Putamen (tissue), 1 donor: ENCODE measurements around the gene DYNC1I1.
A peak's percentile ranks its signal among the peaks of the same experiment; 100 is the strongest.

Experiments
- DNase-seq: peaks from one replicate; pipeline ENCODE4 v3.0.0-alpha.2; 2016; ENCODE audit warnings: low spot score

Gene DYNC1I1

GRCh38 chr7:95772298-95772770, at the start of gene DYNC1I1:
Gene DYNC1I1, plus strand, starts transcription at chr7:95772554. Its CDS starts 32,176 bp downstream, at chr7:95804730.
- DNase-seq: peak; percentile 77

GRCh38 chr7:95723583-95724180, 48.7 kb upstream of the DYNC1I1 start:
- DNase-seq: peak; percentile 44

GRCh38 chr7:95725205-95725604, 47.1 kb upstream of the DYNC1I1 start:
- DNase-seq: no peak

GRCh38 chr7:95730493-95731280, 41.7 kb upstream of the DYNC1I1 start:
- DNase-seq: peak; percentile 56

GRCh38 chr7:95736635-95737034, 35.7 kb upstream of the DYNC1I1 start:
- no peak for DNase-seq

- no peak for DNase-seq
Observed at GRCh38 chr7:95737828-95738505, 34.4 kb upstream of the DYNC1I1 start.

- DNase-seq: no peak
Observed at GRCh38 chr7:95749044-95749443, 23.3 kb upstream of the DYNC1I1 start.

- DNase-seq: no peak
Observed at GRCh38 chr7:95749515-95749914, 22.8 kb upstream of the DYNC1I1 start.

- no peak for DNase-seq
Observed at GRCh38 chr7:95753440-95753839, 18.9 kb upstream of the DYNC1I1 start.

- DNase-seq: no peak
Observed at GRCh38 chr7:95755277-95755934, 16.9 kb upstream of the DYNC1I1 start.

- DNase-seq: no peak
Observed at GRCh38 chr7:95758187-95758586, 14.2 kb upstream of the DYNC1I1 start.

GRCh38 chr7:95766086-95766485, 6.3 kb upstream of the DYNC1I1 start:
- no peak for DNase-seq

GRCh38 chr7:95766657-95767056, 5.7 kb upstream of the DYNC1I1 start:
- DNase-seq: no peak

GRCh38 chr7:95772771-95773581, 622 bp downstream of the DYNC1I1 start:
- DNase-seq: no peak

- DNase-seq: no peak
Observed at GRCh38 chr7:95776561-95777185, 4.3 kb downstream of the DYNC1I1 start.

GRCh38 chr7:95777269-95777668, 4.9 kb downstream of the DYNC1I1 start:
- no peak for DNase-seq

- no peak for DNase-seq
Observed at GRCh38 chr7:95780665-95781064, 8.3 kb downstream of the DYNC1I1 start.

- DNase-seq: no peak
Observed at GRCh38 chr7:95781961-95782586, 9.7 kb downstream of the DYNC1I1 start.

GRCh38 chr7:95784796-95785195, 12.4 kb downstream of the DYNC1I1 start:
- no peak for DNase-seq

GRCh38 chr7:95788258-95788657, 15.9 kb downstream of the DYNC1I1 start:
- no peak for DNase-seq

- no peak for DNase-seq
Observed at GRCh38 chr7:95788884-95789283, 16.5 kb downstream of the DYNC1I1 start.
